ENCODE results near the gene ZFTA.

DNA sequence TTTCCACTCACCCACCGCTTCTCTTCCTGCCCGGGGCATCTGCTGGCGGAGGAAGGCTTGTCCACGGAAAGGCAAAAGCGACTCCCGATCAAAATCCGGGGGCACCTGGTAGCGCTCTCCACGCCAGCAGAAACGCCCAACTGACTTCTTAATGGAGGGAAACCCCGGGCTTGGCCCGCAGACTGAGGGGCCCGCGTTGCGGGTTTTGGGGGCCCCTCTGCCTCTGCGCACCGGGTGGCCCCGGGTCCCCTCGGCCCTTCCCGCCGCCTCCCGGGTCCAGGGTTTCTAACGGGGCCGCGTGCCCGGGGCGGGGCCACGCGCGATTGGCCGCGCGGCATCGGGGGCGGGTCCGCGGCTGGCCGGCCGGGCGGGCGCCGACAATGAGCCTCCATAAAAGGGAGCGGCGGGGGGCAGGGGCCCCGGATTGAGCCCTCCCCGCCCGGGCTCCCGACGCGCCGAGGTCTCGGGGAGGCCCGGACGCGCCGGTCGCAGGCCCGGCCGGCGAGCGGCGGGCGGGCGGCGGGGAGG, 44.5 kb upstream of the ZFTA start, which contains the start of gene SPINDOC:
- TF ChIP-seq STAT1 (IDR thresholded peaks at IDR 0.05; ENCODE audit: unreplicated experiment) (no peak), ZNF331 (CRISPR knock-in tag; IDR thresholded peaks at IDR 0.05; ENCODE audit: low read depth) (no peak)
- TF ChIP-seq, protein P1, sequence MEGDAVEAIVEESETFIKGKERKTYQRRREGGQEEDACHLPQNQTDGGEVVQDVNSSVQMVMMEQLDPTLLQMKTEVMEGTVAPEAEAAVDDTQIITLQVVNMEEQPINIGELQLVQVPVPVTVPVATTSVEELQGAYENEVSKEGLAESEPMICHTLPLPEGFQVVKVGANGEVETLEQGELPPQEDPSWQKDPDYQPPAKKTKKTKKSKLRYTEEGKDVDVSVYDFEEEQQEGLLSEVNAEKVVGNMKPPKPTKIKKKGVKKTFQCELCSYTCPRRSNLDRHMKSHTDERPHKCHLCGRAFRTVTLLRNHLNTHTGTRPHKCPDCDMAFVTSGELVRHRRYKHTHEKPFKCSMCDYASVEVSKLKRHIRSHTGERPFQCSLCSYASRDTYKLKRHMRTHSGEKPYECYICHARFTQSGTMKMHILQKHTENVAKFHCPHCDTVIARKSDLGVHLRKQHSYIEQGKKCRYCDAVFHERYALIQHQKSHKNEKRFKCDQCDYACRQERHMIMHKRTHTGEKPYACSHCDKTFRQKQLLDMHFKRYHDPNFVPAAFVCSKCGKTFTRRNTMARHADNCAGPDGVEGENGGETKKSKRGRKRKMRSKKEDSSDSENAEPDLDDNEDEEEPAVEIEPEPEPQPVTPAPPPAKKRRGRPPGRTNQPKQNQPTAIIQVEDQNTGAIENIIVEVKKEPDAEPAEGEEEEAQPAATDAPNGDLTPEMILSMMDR (conservative IDR thresholded peaks at IDR 0.05; ENCODE audit: low read depth in 2 of 2), result no peak

Measured in GM23338 (cell line).